GM21423 (cell line): ENCODE results near the gene CARMIL1.

ENCODE experiments used
- ATAC-seq: cut with Tn5 transposase; IDR thresholded peaks from one replicate; pipeline ENCODE4 v1.9.1; 2021; ENCODE audit warnings: mild to moderate bottlenecking, moderate library complexity; ENCODE audit not compliant: unreplicated experiment

Gene CARMIL1

GRCh38 chr6:25307805-25308494, 28.8 kb downstream of the CARMIL1 start:
- ATAC-seq = no peak

- no peak for ATAC-seq
These were observed 30.7 kb downstream of the CARMIL1 start for GRCh38 chr6:25309886-25310285.

- no peak for ATAC-seq
These were observed 32.2 kb downstream of the CARMIL1 start for GRCh38 chr6:25311331-25311840.

GRCh38 chr6:25312034-25312620, 33.0 kb downstream of the CARMIL1 start:
- ATAC-seq = no peak

GRCh38 chr6:25312703-25313102, 33.5 kb downstream of the CARMIL1 start:
- ATAC-seq = no peak

GRCh38 chr6:25314509-25315175, 35.5 kb downstream of the CARMIL1 start:
- ATAC-seq = no peak

- ATAC-seq = no peak
These were observed 36.3 kb downstream of the CARMIL1 start for GRCh38 chr6:25315194-25316177.

GRCh38 chr6:25316626-25317025, 37.5 kb downstream of the CARMIL1 start:
- ATAC-seq = no peak

- ATAC-seq = no peak
These were observed 39.4 kb downstream of the CARMIL1 start for GRCh38 chr6:25318589-25318988.

GRCh38 chr6:25320459-25320858, 41.3 kb downstream of the CARMIL1 start:
- no peak for ATAC-seq

GRCh38 chr6:25322692-25323091, 43.5 kb downstream of the CARMIL1 start:
- no peak for ATAC-seq

- ATAC-seq = no peak
These were observed 45.0 kb downstream of the CARMIL1 start for GRCh38 chr6:25324066-25324762.

GRCh38 chr6:25326126-25326525, 47.0 kb downstream of the CARMIL1 start:
- ATAC-seq = no peak

- no peak for ATAC-seq
These were observed 47.8 kb downstream of the CARMIL1 start for GRCh38 chr6:25326960-25327359.

- ATAC-seq = no peak
These were observed 48.3 kb downstream of the CARMIL1 start for GRCh38 chr6:25327432-25327831.

GRCh38 chr6:25329161-25329817, 50.1 kb downstream of the CARMIL1 start:
- ATAC-seq = no peak

- no peak for ATAC-seq
These were observed 50.8 kb downstream of the CARMIL1 start for GRCh38 chr6:25329982-25330381.

- ATAC-seq = no peak
These were observed 51.9 kb downstream of the CARMIL1 start for GRCh38 chr6:25330796-25331685.

GRCh38 chr6:25332165-25332564, 53.0 kb downstream of the CARMIL1 start:
- no peak for ATAC-seq
